GM12873 (cell line): Measurements from ENCODE around the gene VAMP4.

Source experiments
- TF ChIP-seq, protein P1 (sequence below): IDR thresholded peaks from 2 replicates; pipeline ENCODE4 v1.5.1; 2012; ENCODE audit warnings: low read depth, mild to moderate bottlenecking, moderate library complexity, low read length, control low read depth; ENCODE audit not compliant: insufficient read depth; ENCODE audit errors: missing control alignments

VAMP4 gene

DNA sequence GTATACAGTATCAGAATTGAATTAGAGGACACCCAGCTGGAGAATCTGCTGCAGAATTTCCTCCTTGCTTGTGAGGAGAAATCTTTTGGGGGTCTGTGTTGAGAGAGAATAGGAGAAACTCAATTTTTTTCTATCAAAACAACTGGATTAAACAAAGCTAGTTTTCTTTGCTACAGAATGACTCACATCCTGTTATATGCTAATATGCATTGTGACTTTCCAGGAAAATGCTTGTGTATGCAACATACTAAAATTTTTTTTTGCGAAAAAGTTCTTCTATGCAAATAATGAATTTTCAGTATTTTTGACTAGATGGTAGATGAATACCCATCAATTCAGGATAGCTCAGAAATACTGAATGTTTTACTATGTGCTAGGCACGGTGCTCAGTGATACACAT, 2.2 kb downstream of the VAMP4 start:
- TF ChIP-seq, protein P1, sequence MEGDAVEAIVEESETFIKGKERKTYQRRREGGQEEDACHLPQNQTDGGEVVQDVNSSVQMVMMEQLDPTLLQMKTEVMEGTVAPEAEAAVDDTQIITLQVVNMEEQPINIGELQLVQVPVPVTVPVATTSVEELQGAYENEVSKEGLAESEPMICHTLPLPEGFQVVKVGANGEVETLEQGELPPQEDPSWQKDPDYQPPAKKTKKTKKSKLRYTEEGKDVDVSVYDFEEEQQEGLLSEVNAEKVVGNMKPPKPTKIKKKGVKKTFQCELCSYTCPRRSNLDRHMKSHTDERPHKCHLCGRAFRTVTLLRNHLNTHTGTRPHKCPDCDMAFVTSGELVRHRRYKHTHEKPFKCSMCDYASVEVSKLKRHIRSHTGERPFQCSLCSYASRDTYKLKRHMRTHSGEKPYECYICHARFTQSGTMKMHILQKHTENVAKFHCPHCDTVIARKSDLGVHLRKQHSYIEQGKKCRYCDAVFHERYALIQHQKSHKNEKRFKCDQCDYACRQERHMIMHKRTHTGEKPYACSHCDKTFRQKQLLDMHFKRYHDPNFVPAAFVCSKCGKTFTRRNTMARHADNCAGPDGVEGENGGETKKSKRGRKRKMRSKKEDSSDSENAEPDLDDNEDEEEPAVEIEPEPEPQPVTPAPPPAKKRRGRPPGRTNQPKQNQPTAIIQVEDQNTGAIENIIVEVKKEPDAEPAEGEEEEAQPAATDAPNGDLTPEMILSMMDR, result no peak

DNA sequence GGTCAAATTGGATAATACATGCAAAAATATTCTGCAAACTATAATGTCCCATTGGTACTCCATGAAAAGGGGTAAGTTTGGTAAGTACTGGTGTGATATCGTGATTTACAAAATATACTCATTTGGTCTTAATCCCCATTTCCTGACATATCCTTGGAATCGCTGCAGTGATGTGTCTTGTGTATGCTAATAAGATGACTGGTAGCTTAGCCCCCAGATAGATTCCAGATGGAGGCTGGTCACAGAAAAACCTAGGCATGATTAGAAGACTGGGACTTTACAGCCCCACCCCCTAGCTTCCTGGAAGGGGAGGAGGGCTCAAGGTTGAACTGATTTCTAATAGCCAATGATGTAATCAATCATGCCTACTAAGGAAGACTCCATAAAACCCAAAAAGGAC, 3.0 kb downstream of the VAMP4 start:
- TF ChIP-seq, protein P1, result no peak

- TF ChIP-seq, protein P1, result no peak
Observed at GRCh38 chr1:171736196-171736595, 5.7 kb downstream of the VAMP4 start.

GRCh38 chr1:171730052-171730451, 11.8 kb downstream of the VAMP4 start:
- TF ChIP-seq, protein P1, result no peak

GRCh38 chr1:171727778-171728177, 14.1 kb downstream of the VAMP4 start:
- TF ChIP-seq, protein P1, result no peak

DNA sequence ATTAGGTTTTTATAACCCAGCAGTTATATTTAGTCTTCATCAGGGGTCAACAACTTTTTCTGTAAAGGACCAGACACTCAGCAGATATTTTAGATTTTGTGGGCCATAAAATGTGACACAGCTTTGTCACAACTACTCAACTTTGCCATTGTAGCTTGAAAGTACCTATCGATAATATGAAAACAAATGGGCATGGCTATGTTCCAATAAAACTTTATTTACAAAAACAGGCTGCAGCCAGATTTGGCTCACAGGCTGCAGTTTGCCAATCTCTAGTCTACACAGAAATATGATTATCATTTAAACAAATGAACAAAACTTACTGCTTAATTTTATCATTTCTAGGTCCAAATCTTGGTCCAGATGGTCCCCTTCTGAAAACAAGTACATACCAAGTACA, 23.0 kb downstream of the VAMP4 start:
- TF ChIP-seq, protein P1, result no peak

- TF ChIP-seq, protein P1, result no peak
Observed at GRCh38 chr1:171718216-171718615, 23.6 kb downstream of the VAMP4 start.
